ENCODE data around the gene ZBTB17.

The ZBTB17 gene

DNA sequence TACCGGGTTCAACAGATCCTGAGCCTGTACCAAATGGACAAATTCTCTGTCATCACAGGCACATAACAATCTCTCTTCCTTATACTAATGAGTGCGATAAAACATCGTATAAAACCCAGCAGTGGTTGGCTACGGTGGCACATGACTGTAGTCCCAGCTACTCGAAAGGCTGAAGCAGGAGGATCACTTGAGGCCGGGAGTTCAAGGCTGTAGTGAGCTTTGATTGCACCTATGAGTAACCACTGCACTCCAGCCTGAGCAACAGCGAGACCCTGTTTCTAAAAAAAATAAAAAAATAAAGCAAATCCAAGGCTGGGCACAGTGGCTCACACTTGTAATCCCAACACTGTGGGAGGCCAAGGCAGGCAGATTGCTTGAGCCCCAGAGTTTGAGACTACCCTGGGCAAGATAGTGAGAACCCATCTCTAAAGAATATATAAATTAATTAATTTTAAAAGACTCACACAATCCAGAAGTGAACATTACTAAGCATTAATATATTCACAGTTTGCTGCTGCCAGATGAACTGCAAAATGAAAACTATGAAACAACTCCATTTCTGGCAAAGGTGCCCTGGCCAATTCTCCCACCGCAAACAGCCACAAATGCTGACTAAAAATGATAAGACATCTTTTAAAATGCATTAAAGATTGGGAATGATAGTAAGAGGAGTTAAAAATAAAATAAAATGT is 13.1 kb downstream of the ZBTB17 start:
- no peak overlapping the region for H3K27ac ChIP-seq
- TF ChIP-seq, protein P1, sequence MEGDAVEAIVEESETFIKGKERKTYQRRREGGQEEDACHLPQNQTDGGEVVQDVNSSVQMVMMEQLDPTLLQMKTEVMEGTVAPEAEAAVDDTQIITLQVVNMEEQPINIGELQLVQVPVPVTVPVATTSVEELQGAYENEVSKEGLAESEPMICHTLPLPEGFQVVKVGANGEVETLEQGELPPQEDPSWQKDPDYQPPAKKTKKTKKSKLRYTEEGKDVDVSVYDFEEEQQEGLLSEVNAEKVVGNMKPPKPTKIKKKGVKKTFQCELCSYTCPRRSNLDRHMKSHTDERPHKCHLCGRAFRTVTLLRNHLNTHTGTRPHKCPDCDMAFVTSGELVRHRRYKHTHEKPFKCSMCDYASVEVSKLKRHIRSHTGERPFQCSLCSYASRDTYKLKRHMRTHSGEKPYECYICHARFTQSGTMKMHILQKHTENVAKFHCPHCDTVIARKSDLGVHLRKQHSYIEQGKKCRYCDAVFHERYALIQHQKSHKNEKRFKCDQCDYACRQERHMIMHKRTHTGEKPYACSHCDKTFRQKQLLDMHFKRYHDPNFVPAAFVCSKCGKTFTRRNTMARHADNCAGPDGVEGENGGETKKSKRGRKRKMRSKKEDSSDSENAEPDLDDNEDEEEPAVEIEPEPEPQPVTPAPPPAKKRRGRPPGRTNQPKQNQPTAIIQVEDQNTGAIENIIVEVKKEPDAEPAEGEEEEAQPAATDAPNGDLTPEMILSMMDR (conservative IDR thresholded peaks at IDR 0.05) = no peak

DNA sequence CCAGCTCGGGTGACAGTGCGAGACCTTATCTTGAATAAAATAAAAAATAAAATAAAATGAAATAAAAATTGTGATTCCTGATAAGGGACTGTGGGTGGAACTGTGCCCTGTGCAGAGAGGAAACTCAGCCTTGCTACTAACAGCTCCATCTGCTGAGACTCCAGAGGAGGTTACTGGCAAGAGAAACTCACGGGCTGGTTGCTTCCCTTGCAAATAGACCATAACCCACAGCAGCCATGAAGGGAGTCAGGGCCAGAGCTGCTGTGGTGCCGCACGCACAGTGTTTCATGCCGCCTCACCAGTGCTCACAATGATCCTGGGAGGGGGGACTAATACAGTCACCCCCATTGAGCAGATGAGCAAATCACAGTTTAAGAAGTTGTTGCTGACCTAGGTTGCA is 13.7 kb downstream of the ZBTB17 start:
- TF ChIP-seq, protein P1 (conservative IDR thresholded peaks at IDR 0.05) = no peak

DNA sequence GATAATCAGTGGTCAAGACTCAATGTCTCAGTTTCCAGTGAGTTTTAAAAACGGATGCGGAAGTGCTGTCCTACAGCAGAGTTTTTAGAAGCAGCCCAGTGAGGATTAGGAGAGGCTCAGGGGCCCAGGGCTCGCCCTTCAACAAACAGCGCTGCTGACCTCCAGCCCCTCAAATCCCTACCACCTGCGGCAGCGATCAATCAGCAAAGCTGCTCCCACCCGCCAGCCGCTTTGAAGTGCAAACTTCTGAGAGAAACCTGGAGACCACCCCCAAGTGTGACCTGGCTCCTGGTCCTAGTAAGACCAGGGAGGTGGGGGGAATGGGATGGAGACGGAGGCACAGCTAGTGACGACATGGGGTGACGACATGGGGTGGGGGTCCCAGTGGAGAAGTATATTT is 14.4 kb downstream of the ZBTB17 start:
- TF ChIP-seq, protein P1 (conservative IDR thresholded peaks at IDR 0.05) = no peak
- H3K27ac ChIP-seq = no peak overlapping the region

More for the DNA sequence above, 13.7 kb downstream of the ZBTB17 start:
- H3K27ac ChIP-seq = no peak overlapping the region

DNA sequence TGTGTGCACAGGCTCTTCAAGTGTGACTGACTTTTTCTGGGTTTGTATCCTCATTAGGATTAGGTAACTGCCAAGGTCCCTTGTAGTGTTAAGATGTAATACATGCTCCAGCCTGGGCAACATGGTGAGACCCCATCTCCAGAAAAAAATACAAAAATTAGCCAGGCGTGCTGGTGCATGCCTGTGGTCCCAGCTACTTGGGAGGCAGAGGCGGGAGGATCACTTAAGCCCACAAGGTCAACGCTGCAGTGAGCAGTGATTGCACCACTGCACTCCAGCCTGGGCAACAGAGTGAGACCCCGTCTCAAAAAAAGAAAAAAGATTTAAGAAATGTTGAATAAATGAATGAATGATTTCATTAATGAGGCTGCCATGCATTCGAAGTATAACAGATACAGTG is 15.1 kb downstream of the ZBTB17 start:
- TF ChIP-seq, protein P1 (conservative IDR thresholded peaks at IDR 0.05) = no peak
- H3K27ac ChIP-seq = no peak overlapping the region

DNA sequence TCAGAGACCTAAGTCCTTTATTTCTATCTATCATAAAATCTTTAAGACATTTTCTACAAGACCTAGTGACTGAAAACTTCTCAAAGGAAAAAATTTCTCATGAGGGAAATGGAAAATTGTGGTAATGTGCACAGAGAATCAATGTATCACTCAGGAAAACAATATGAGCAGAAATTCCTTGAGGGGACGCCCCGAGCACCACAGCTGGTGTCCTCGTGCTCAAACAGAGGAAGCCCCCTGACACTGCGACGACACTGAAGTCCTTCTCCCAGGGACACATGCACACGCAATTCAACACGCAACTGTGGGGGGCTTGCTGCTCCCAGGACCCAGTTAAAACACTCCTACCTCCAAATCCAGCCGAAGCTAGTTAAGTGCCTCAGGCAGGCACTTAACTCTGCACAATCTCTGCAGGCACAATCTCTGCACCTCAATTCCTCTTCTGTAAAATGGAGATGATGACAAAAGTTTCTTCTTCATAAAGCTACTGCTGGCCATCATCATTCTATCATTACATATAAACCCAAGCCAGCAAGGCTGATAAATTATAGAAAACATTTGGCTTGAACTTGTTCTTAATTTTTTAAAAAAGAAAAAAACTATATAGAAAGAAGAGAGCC is 16.0 kb downstream of the ZBTB17 start:
- no peak overlapping the region for H3K27ac ChIP-seq
- TF ChIP-seq, protein P1 (conservative IDR thresholded peaks at IDR 0.05) = no peak

DNA sequence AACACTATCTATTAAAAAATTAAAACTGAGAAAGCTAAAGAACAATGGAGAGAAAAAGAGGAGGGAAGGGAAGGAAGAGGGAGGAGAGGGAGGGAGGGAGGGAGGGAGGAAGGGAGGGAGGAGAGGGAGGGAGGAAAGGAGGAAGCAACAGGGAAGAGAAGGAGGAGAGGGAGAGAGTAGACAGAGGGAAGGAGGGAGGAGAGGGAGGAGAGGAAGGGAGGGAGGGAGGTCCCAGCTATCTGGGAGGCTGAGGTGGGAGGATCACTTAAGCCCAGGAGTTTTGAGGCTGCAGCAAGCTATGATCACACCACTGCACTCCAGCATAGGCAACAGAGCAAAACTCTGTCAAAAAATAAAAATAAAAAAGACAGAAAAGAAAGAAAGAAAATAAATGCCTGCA is 16.5 kb downstream of the ZBTB17 start:
- H3K27ac ChIP-seq = no peak overlapping the region; the same call in 1 of the 2 replicates
- TF ChIP-seq, protein P1 (conservative IDR thresholded peaks at IDR 0.05) = no peak

DNA sequence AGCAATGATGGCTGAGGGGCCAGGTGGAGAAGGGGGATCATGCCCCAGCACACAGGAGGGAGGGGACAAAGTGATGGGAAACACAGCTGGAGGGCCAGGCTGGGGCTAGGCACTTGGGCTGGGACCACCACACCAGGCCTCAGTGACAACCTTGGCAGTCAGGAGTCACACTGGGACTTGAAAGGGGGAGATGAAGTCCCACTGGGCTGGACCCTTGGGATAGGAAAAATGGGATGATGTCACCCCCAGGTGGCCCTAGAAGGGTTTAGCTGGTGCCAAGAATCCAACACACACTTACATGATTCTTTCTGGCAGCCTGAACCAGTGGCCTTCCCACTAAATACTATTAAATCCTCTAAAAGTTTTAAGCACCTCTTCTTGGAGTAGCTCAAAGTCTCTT is 17.1 kb downstream of the ZBTB17 start:
- TF ChIP-seq, protein P1 (conservative IDR thresholded peaks at IDR 0.05) = no peak
- H3K27ac ChIP-seq = peak overlapping the region; percentile 69
